HepG2 (cell line): ENCODE measurements around the gene PLXNB2. TPM values are rescaled to one million over a fixed set of nuclear protein-coding genes. Genes with fewer than 3 reads are reported as not detected.
A peak's percentile ranks its signal among the peaks of the same experiment; 100 is the strongest.

Experiments
- ATM ChIP-seq: fragments of 450-650 bp; IDR thresholded peaks from 2 replicates; pipeline ENCODE4 v1.7.1; 2017; ENCODE audit warnings: mild to moderate bottlenecking, borderline replicate concordance
- CHD2 ChIP-seq: IDR thresholded peaks from 2 replicates; pipeline ENCODE4 v1.6.1; 2011; ENCODE audit warnings: low read depth, low read length, improper control_type of control experiment
- EZH2 ChIP-seq: conservative IDR thresholded peaks from 2 replicates; pipeline ENCODE4 v1.6.1; 2012; ENCODE audit warnings: mild to moderate bottlenecking, low read depth, low read length, moderate library complexity
- FOSL2 ChIP-seq: sonication (generic); formaldehyde crosslinking; IDR thresholded peaks from 2 replicates; pipeline ENCODE4 v1.4.0; 2020; ENCODE audit warnings: missing genetic modification reagents
- GABPB1 ChIP-seq: IDR thresholded peaks from 2 replicates; pipeline ENCODE4 v1.6.1; 2016; ENCODE audit warnings: mild to moderate bottlenecking, missing genetic modification reagents, moderate library complexity, missing compliant biosample characterization
- MED13 ChIP-seq: sonication (generic); formaldehyde crosslinking; IDR thresholded peaks from 2 replicates; pipeline ENCODE4 v1.5.0; 2020; ENCODE audit warnings: missing genetic modification reagents
- POLR2AphosphoS2 ChIP-seq: IDR thresholded peaks from 2 replicates; pipeline ENCODE4 v1.6.1; 2011; ENCODE audit warnings: low read depth, low read length, improper control_type of control experiment
- SIN3A ChIP-seq: IDR thresholded peaks from 2 replicates; pipeline ENCODE4 v1.6.1; 2011; ENCODE audit warnings: low read depth, mild to moderate bottlenecking, control low read depth, low read length, borderline replicate concordance
- SOX5 ChIP-seq: IDR thresholded peaks from 2 replicates; pipeline ENCODE4 v1.6.1; 2016; ENCODE audit warnings: borderline replicate concordance
- TCF7L2 ChIP-seq: IDR thresholded peaks from 2 replicates; pipeline ENCODE4 v1.6.1; 2011; ENCODE audit warnings: mild to moderate bottlenecking, low read depth, low read length, moderate library complexity
- ZBTB20 ChIP-seq: sonication (generic); formaldehyde crosslinking; IDR thresholded peaks from 2 replicates; pipeline ENCODE4 v1.8.1; 2023; ENCODE audit warnings: missing genetic modification reagents, low read depth, mild to moderate bottlenecking, borderline replicate concordance
- ZFP37 ChIP-seq: sonication (generic); formaldehyde crosslinking; IDR thresholded peaks from 2 replicates; pipeline ENCODE4 v1.4.0; 2020; ENCODE audit warnings: missing genetic modification reagents, borderline replicate concordance
- ZFY ChIP-seq: sonication (generic); formaldehyde crosslinking; IDR thresholded peaks from 2 replicates; pipeline ENCODE4 v1.4.0; 2020; ENCODE audit warnings: missing genetic modification reagents
- ZIK1 ChIP-seq: sonication (generic); formaldehyde crosslinking; IDR thresholded peaks from 2 replicates; pipeline ENCODE4 v1.5.0; 2020; ENCODE audit warnings: mild to moderate bottlenecking, low read depth, missing genetic modification reagents, borderline replicate concordance
- ZKSCAN8 ChIP-seq: IDR thresholded peaks from 2 replicates; pipeline ENCODE4 v1.6.1; 2016; ENCODE audit warnings: borderline replicate concordance, missing genetic modification reagents, missing compliant biosample characterization
- ZNF329 ChIP-seq: sonication (generic); formaldehyde crosslinking; IDR thresholded peaks from 2 replicates; pipeline ENCODE4 v1.9.0; 2021; ENCODE audit warnings: low read depth, mild to moderate bottlenecking, missing genetic modification reagents
- ZNF543 ChIP-seq: sonication (generic); formaldehyde crosslinking; IDR thresholded peaks from 2 replicates; pipeline ENCODE4 v1.4.0; 2020; ENCODE audit warnings: mild to moderate bottlenecking, missing genetic modification reagents
- ZNF720 ChIP-seq: sonication (generic); formaldehyde crosslinking; IDR thresholded peaks from 2 replicates; pipeline ENCODE4 v1.4.0; 2020; ENCODE audit warnings: missing genetic modification reagents
- ZNF772 ChIP-seq: sonication (generic); formaldehyde crosslinking; IDR thresholded peaks from 2 replicates; pipeline ENCODE4 v1.5.0; 2020; ENCODE audit warnings: mild to moderate bottlenecking, missing genetic modification reagents
- ZNF883 ChIP-seq: sonication (generic); formaldehyde crosslinking; IDR thresholded peaks from 2 replicates; pipeline ENCODE4 v1.5.1; 2020; ENCODE audit warnings: mild to moderate bottlenecking, missing genetic modification reagents; ENCODE audit errors: not compliant biosample characterization
- ZSCAN22 ChIP-seq: sonication (generic); formaldehyde crosslinking; IDR thresholded peaks from 2 replicates; pipeline ENCODE4 v1.4.0; 2020; ENCODE audit warnings: mild to moderate bottlenecking, missing genetic modification reagents
- polyA plus RNA-seq, 8 experiments: library from polyadenylated mRNA; depleted of rRNA in 3 of 8; stranded (reverse) in 7 of 8; unstranded in 1 of 8; fragments of >200 nt; fragmentation: Illumina TruSeq in 4 of 8; extraction: Trizol in 4 of 8; gene quantifications; 2 replicates each; pipeline versions ENCODE4 v1.2.1 to v1.2.3, GENCODE V29; 2011 to 2016; ENCODE audit warnings: low read depth in 4 of 8, missing spikeins in 1 of 8, mixed read lengths in 1 of 8; ENCODE audit not compliant: insufficient read depth in 1 of 8
- total RNA-seq, 5 experiments: library from RNA; depleted of rRNA; stranded (reverse); fragments of >200 nt; fragmentation: Illumina TruSeq; extraction: Trizol; gene quantifications; 2 replicates each; pipeline ENCODE4 v1.2.3, GENCODE V29; 2016; ENCODE audit warnings: low read depth in 1 of 5
- TF ChIP-seq, protein P1 (sequence below): sonication (generic); formaldehyde crosslinking; IDR thresholded peaks from 2 replicates; pipeline ENCODE4 v1.4.0; 2020; ENCODE audit warnings: missing genetic modification reagents
- TF ChIP-seq, protein P2 (sequence below): sonication (generic); formaldehyde crosslinking; IDR thresholded peaks from 2 replicates; pipeline ENCODE4 v1.4.0; 2020; ENCODE audit warnings: mild to moderate bottlenecking, low read depth, missing genetic modification reagents

PLXNB2 gene
- total and polyA plus RNA-seq, 2 of the 13 experiments (the other 11 are each of a cell fraction or from before 2014, with no cell fraction given) = 32.6 to 68.9 TPM

DNA sequence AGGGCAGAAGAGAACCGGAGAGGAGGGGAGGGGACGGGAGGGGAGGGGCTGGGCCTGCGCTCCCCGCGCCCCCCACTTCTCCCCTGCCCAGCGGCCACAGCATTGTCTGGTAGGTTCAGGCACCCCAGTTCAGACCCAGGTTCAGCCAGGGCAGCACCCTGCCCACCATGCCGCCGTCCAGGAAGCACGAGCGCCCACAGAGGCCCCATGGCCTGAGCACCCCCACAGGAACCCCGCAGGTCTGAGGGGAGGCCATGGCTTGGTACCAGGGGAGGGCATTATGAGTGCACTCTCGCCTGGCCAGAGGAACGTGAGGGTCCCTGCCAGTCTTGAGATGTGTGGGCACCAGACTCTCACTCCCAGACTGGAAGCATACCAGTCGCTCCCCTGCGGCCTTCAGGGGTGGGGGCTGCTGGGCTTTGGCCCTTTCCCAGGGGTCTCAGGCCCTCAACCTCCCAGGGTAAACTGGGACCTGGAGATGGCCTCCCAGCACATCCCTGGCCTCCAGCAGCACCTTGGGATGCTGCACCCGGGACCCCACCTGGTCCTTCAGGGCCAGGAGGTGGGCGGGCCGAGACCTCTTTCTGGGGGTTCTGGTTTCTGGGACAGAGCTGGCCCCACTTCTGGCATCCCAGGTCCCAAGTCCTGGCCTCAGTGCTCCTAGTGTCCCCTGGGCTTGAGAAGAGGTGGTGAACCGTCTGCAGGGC, 597 bp upstream of the PLXNB2 start (continued):
- TF ChIP-seq, protein P1, sequence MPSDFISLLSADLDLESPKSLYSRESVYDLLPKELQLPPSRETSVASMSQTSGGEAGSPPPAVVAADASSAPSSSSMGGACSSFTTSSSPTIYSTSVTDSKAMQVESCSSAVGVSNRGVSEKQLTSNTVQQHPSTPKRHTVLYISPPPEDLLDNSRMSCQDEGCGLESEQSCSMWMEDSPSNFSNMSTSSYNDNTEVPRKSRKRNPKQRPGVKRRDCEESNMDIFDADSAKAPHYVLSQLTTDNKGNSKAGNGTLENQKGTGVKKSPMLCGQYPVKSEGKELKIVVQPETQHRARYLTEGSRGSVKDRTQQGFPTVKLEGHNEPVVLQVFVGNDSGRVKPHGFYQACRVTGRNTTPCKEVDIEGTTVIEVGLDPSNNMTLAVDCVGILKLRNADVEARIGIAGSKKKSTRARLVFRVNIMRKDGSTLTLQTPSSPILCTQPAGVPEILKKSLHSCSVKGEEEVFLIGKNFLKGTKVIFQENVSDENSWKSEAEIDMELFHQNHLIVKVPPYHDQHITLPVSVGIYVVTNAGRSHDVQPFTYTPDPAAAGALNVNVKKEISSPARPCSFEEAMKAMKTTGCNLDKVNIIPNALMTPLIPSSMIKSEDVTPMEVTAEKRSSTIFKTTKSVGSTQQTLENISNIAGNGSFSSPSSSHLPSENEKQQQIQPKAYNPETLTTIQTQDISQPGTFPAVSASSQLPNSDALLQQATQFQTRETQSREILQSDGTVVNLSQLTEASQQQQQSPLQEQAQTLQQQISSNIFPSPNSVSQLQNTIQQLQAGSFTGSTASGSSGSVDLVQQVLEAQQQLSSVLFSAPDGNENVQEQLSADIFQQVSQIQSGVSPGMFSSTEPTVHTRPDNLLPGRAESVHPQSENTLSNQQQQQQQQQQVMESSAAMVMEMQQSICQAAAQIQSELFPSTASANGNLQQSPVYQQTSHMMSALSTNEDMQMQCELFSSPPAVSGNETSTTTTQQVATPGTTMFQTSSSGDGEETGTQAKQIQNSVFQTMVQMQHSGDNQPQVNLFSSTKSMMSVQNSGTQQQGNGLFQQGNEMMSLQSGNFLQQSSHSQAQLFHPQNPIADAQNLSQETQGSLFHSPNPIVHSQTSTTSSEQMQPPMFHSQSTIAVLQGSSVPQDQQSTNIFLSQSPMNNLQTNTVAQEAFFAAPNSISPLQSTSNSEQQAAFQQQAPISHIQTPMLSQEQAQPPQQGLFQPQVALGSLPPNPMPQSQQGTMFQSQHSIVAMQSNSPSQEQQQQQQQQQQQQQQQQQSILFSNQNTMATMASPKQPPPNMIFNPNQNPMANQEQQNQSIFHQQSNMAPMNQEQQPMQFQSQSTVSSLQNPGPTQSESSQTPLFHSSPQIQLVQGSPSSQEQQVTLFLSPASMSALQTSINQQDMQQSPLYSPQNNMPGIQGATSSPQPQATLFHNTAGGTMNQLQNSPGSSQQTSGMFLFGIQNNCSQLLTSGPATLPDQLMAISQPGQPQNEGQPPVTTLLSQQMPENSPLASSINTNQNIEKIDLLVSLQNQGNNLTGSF = 0 out of 2 replicates have a peak, but pooled peaks have one; percentile 42
- TF ChIP-seq POLR2AphosphoS2 (no peak), CHD2 (no peak), GABPB1 (CRISPR knock-in tag) (peak; percentile 33; the same call in 1 of the 2 replicates), SIN3A (no peak), ZNF772 (CRISPR knock-in tag) (no peak), ATM (no peak), ZNF329 (CRISPR knock-in tag) (no peak), ZNF543 (0 out of 2 replicates have a peak, but pooled peaks have one; percentile 26), SOX5 (no peak), ZFY (CRISPR knock-in tag) (no peak), ZSCAN22 (no peak), ZFP37 (CRISPR knock-in tag) (no peak), ZKSCAN8 (no peak), ZBTB20 (CRISPR knock-in tag) (no peak), ZNF883 (no peak), EZH2 (no peak), MED13 (CRISPR knock-in tag) (no peak), TCF7L2 (no peak), ZIK1 (CRISPR knock-in tag) (no peak), FOSL2 (no peak), ZNF720 (CRISPR knock-in tag) (no peak)
- TF ChIP-seq, protein P2, sequence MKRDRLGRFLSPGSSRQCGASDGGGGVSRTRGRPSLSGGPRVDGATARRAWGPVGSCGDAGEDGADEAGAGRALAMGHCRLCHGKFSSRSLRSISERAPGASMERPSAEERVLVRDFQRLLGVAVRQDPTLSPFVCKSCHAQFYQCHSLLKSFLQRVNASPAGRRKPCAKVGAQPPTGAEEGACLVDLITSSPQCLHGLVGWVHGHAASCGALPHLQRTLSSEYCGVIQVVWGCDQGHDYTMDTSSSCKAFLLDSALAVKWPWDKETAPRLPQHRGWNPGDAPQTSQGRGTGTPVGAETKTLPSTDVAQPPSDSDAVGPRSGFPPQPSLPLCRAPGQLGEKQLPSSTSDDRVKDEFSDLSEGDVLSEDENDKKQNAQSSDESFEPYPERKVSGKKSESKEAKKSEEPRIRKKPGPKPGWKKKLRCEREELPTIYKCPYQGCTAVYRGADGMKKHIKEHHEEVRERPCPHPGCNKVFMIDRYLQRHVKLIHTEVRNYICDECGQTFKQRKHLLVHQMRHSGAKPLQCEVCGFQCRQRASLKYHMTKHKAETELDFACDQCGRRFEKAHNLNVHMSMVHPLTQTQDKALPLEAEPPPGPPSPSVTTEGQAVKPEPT (CRISPR knock-in tag) = no peak
